SH-SY5Y (cell line): Measurements from ENCODE around the gene CYTH4.

Source experiments
- GATA2 ChIP-seq: IDR thresholded peaks from 2 replicates; pipeline ENCODE4 v1.6.1; 2011; ENCODE audit warnings: mild to moderate bottlenecking, low read depth, low read length
- GATA3 ChIP-seq: IDR thresholded peaks from 2 replicates; pipeline ENCODE4 v1.6.1; 2011; ENCODE audit warnings: low read depth, mild to moderate bottlenecking, low read length, moderate library complexity

- TF ChIP-seq GATA2 (no peak), GATA3 (no peak)
Measured at GRCh38 chr22:37338539-37339246, 56.4 kb downstream of the CYTH4 start.
